PFSK-1 (cell line): ENCODE measurements around the gene ABHD4.

Experiments used
- FOXP2 ChIP-seq: optimal IDR thresholded peaks from 2 replicates; pipeline ENCODE3; 2011; ENCODE audit warnings: borderline replicate concordance, control low read depth, inconsistent platforms; ENCODE audit not compliant: insufficient read depth; ENCODE audit errors: extremely low read length, extremely low read depth
- POLR2AphosphoS5 ChIP-seq: IDR thresholded peaks from 2 replicates; pipeline ENCODE4 v1.6.1; 2012; ENCODE audit warnings: low read depth, mild to moderate bottlenecking, control low read depth, low read length, moderate library complexity
- REST ChIP-seq, 2 experiments: IDR thresholded peaks; 2 replicates each; pipeline versions ENCODE4 v1.6.1 to v1.8.0; 2011 to 2012; ENCODE audit warnings: low read depth in 2 of 2, low read length in 2 of 2, control low read depth in 1 of 2, inconsistent platforms in 1 of 2, mild to moderate bottlenecking in 1 of 2, moderate library complexity in 1 of 2; ENCODE audit not compliant: insufficient read depth in 1 of 2
- SIN3A ChIP-seq: IDR thresholded peaks from 2 replicates; pipeline ENCODE4 v1.6.1; 2012; ENCODE audit warnings: mild to moderate bottlenecking, low read length, moderate library complexity, borderline replicate concordance; ENCODE audit not compliant: insufficient read depth
- TAF1 ChIP-seq: IDR thresholded peaks from 2 replicates; pipeline ENCODE4 v1.6.1; 2012; ENCODE audit warnings: low read length, control low read depth, borderline replicate concordance; ENCODE audit not compliant: insufficient read depth

The ABHD4 gene

GRCh38 chr14:22614240-22614799 is 16.2 kb downstream of the ABHD4 start:
- TF ChIP-seq POLR2AphosphoS5 (no peak), REST (IDR thresholded peaks at IDR 0.05; ENCODE audit: insufficient read depth in 1 of 2, low read depth in 2 of 2, low read length in 2 of 2) (no peak), SIN3A (no peak), FOXP2 (no peak), TAF1 (no peak)

GRCh38 chr14:22622255-22622654 is 24.2 kb downstream of the ABHD4 start:
- TF ChIP-seq FOXP2 (no peak), REST (IDR thresholded peaks at IDR 0.05; ENCODE audit: insufficient read depth in 1 of 2, low read depth in 2 of 2, low read length in 2 of 2) (no peak), POLR2AphosphoS5 (no peak), TAF1 (no peak), SIN3A (no peak)

GRCh38 chr14:22623047-22623446 is 24.9 kb downstream of the ABHD4 start:
- TF ChIP-seq POLR2AphosphoS5 (no peak), FOXP2 (no peak), REST (IDR thresholded peaks at IDR 0.05; ENCODE audit: insufficient read depth in 1 of 2, low read depth in 2 of 2, low read length in 2 of 2) (no peak), TAF1 (no peak), SIN3A (no peak)

- no peak for TF ChIP-seq SIN3A
- no peak for TF ChIP-seq FOXP2
Observed at GRCh38 chr14:22626590-22626989, 28.5 kb downstream of the ABHD4 start.

- TF ChIP-seq POLR2AphosphoS5: no peak
- no peak for TF ChIP-seq REST (IDR thresholded peaks at IDR 0.05; ENCODE audit: insufficient read depth in 1 of 2, low read depth in 2 of 2, low read length in 2 of 2)
- TF ChIP-seq TAF1: no peak
- no peak for TF ChIP-seq FOXP2
- no peak for TF ChIP-seq SIN3A
Observed at GRCh38 chr14:22627506-22628263, 29.6 kb downstream of the ABHD4 start.
